GM10266 (cell line): ENCODE results near the gene CAMK2A.

ENCODE experiments used
- DNase-seq: peaks from one replicate; pipeline ENCODE4 v3.0.0; 2012; ENCODE audit errors: extremely low spot score
- CTCF ChIP-seq: IDR thresholded peaks from 2 replicates; pipeline ENCODE4 v1.5.1; 2012; ENCODE audit warnings: mild to moderate bottlenecking, low read depth; ENCODE audit not compliant: control insufficient read depth, insufficient read depth; ENCODE audit errors: missing control alignments

The CAMK2A gene

DNA sequence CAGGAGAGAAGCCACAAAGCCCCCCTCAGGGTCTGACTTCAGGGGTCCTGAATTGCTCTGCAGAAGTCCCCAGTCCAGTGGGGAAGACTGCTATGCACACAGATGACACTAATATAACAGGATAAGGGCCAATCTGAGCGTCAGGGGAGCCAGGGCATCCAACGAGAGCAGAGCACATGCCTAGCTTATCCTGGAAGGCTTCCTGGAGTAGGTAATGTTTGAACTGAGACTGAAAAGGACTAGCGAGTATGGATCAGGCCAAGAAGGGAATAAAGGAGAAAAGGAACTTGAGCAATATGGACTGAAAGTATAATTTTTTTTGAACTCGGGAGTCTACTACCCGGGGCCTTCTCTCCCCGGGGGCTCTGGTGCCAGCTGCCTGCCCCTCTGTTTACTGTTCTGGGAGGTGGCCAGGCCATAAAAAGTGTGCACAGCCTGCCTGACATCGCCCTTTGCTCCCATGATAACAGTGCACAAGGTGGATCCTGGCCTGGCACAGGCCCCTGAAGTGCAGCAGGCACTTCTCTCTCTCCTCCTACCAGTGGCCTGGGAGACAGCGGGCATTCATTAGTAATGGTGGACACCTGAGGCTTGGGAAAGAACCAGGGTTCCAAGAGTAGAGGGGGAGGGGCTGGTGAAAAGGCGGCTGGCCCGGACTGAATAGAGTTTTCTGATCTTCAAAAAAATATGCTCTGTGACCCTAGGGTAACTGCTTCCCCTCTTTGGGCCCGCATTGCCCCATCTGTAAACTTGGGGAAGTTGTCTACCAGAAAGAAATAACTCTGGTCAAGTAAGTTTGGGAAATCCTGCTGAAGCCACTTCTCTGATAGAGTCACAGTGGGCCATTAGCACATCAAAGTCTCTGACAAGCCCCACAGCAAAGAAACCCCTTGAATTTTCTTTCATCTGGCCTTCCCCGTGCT is 104.3 kb downstream of the CAMK2A start:
- TF ChIP-seq CTCF, result no peak
- no peak for DNase-seq

- TF ChIP-seq CTCF, result no peak
- no peak for DNase-seq
Measured at GRCh38 chr5:150184006-150184405, 105.6 kb downstream of the CAMK2A start.

- DNase-seq, result no peak
- TF ChIP-seq CTCF, result no peak
Measured at GRCh38 chr5:150183436-150183835, 106.1 kb downstream of the CAMK2A start.

DNA sequence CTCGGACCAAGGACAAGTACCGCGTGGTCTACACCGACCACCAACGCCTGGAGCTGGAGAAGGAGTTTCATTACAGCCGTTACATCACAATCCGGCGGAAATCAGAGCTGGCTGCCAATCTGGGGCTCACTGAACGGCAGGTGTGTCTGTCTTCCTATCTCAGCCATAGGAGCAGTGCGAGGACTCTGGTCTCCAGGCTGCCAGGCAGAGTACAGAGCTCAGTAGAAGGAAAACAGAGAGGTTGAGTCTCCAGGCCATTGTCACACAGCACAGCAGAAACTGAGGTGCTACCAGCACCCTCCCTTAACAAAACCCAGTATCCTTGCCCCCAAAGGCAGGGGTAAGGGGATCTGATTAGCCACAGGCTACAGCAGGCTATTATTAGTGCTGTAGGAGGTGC is 106.8 kb downstream of the CAMK2A start:
- no peak for DNase-seq
- TF ChIP-seq CTCF, result no peak

DNA sequence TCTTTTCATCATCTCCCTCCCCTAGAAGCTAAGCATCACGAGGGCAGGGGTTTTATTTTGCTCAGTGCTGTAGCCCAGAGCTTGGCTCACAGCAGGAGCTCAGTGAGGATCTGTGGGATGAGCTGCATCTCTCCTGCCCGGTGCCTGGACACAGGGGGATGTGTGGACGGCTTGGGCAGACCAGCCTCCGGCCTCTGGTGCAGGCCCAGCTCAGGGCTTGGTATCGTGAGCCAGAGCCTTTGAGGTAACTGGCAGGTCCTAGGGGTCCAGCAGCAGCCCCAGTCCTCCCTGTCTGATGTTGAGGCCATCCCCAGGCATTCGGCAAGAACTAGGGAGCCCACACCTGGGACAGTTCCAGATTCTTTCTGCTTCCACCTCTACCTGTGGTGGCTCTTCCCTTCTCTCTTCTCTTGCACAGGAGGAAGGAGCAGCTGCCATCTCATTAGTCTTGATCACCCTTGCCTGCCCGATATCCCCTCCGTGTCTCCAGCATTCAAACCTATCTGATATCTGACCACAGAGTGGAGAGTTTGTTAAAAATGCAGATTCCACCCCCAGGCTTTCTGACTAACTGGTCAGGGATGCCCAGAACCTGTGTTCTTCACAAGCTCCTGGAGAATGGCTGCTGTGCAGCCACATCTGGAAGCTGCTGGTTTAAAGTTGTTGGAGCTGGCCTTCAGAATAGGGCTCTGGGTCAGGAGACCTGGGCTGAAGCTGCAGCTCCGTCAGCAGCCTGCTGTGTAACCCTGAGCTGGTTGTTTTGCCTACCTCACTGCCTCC is 107.6 kb downstream of the CAMK2A start:
- DNase-seq, result no peak
- no peak for TF ChIP-seq CTCF

DNA sequence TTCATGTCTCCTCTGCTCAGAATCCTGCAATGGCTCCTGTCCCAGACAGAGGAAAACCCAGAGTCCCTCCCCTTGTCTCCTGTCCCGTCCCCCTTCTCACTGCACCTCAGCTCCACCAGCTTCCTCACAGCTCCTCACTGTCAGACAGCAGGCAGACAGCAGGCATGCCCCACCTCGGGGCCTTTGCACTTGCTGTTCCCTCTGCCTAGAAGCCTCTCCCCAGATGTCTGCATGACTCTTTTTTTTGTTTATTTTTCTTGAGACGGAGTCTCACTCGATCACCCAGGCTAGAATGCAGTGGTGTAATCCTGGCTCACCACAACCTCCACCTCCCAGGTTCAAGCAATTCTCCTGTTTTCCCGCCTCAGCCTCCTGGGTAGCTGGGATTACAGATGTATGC is 108.5 kb downstream of the CAMK2A start:
- DNase-seq, result no peak
- no peak for TF ChIP-seq CTCF

- no peak for DNase-seq
- TF ChIP-seq CTCF, result no peak
Measured at GRCh38 chr5:150180241-150181026, 109.1 kb downstream of the CAMK2A start.
